ENCODE data around the gene NAIF1. TPM values are rescaled to one million over a fixed set of nuclear protein-coding genes. Genes with fewer than 3 reads are reported as not detected.

Gene NAIF1
- total RNA-seq, 6 experiments from 2014 or later: 3.9 to 6.8 (median 5.7) TPM

GRCh38 chr9:128021098-128021497 lies 46.0 kb downstream of the NAIF1 start:
- intact Hi-C loops (cut with DNase I): no loop called here
- Histone ChIP-seq H3K36me3 (no peaks in the 10 kb centered on the region), H3K9me3 (no peaks in the 10 kb centered on the region), H3K4me3 (no peak overlapping the region), H3K27ac (no peak overlapping the region), H3K4me1 (peaks cover 0 to 6% (median 0%) of the 10 kb centered on the region in 4 donors), H3K27me3 (no peaks in the 10 kb centered on the region)
- no peak for DNase-seq
- 25% methylated on average over 1 of the region's 1 CpG for WGBS (ENCODE audit: insufficient coverage, low coverage, low lambda C conversion rate, missing lambda C conversion rate)
- ATAC-seq: no peak
- TF ChIP-seq POLR2A (IDR thresholded peaks at IDR 0.05): no peak
- TF ChIP-seq, protein P1, sequence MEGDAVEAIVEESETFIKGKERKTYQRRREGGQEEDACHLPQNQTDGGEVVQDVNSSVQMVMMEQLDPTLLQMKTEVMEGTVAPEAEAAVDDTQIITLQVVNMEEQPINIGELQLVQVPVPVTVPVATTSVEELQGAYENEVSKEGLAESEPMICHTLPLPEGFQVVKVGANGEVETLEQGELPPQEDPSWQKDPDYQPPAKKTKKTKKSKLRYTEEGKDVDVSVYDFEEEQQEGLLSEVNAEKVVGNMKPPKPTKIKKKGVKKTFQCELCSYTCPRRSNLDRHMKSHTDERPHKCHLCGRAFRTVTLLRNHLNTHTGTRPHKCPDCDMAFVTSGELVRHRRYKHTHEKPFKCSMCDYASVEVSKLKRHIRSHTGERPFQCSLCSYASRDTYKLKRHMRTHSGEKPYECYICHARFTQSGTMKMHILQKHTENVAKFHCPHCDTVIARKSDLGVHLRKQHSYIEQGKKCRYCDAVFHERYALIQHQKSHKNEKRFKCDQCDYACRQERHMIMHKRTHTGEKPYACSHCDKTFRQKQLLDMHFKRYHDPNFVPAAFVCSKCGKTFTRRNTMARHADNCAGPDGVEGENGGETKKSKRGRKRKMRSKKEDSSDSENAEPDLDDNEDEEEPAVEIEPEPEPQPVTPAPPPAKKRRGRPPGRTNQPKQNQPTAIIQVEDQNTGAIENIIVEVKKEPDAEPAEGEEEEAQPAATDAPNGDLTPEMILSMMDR (IDR thresholded peaks at IDR 0.05): no peak

GRCh38 chr9:128020692-128021091 lies 46.4 kb downstream of the NAIF1 start:
- WGBS (ENCODE audit: insufficient coverage, low coverage, low lambda C conversion rate, missing lambda C conversion rate): 94% methylated on average over 3 of the region's 4 CpGs
- Histone ChIP-seq H3K4me3 (no peak overlapping the region), H3K27ac (no peak overlapping the region), H3K36me3 (no peaks in the 10 kb centered on the region), H3K4me1 (peaks cover 0 to 6% (median 0%) of the 10 kb centered on the region in 4 donors), H3K9me3 (no peaks in the 10 kb centered on the region), H3K27me3 (no peaks in the 10 kb centered on the region)
- intact Hi-C loops (cut with DNase I): no loop called here
- no peak for TF ChIP-seq POLR2A (IDR thresholded peaks at IDR 0.05)
- TF ChIP-seq, protein P1 (IDR thresholded peaks at IDR 0.05): peak in 2 of 4 donors; percentile 7 to 8
- ATAC-seq (no peak), DNase-seq (no peak)

DNA sequence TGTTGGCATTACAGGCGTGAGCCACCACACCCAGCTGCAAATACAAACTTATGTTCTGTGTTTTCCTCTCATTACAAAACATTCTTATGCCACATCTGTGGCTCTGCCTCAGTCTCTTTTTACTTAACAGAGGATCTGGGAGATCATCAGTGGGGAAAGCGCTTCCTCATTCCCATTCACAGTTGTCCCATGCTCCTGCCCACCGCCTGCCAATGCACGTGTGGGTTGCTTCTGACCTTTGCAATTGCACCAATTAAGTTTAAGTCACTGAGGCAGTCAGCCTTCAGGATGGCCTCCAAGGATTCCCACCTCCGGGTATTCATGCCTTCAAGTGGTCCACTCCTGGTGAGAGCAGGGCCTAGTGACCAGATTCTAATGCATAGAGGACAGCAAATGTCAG lies 51.4 kb downstream of the NAIF1 start:
- no peaks in the 10 kb centered on the region for H3K36me3 ChIP-seq
- no peak for DNase-seq
- intact Hi-C loops (cut with DNase I): no loop called here
- no peak for TF ChIP-seq POLR2A (IDR thresholded peaks at IDR 0.05)
- TF ChIP-seq, protein P1 (IDR thresholded peaks at IDR 0.05): no peak
- H3K4me3 ChIP-seq: no peak overlapping the region
- H3K27ac ChIP-seq: no peak overlapping the region
- 84% methylated on average over 3 of the region's 5 CpGs for WGBS (ENCODE audit: insufficient coverage, low coverage, low lambda C conversion rate, missing lambda C conversion rate)
- H3K27me3 ChIP-seq: no peaks in the 10 kb centered on the region
- H3K9me3 ChIP-seq: no peaks in the 10 kb centered on the region
- peaks cover 0 to 10% (median 2%) of the 10 kb centered on the region in 4 donors for H3K4me1 ChIP-seq
- ATAC-seq: no peak

Other genes starting within 250 kb of the NAIF1 start
- 10 to 100 TPM; 27.4 to 90.1 (median 54.1) TPM for gene ENG, start 212.7 kb downstream of the NAIF1 start, total RNA-seq
- gene AK1, start 189.6 kb downstream of the NAIF1 start, total RNA-seq: 10 to 100 TPM; 31.4 to 78.6 (median 51.7) TPM
- gene ST6GALNAC6, start 167.7 kb downstream of the NAIF1 start, total RNA-seq: 10 to 100 TPM; 22.5 to 40.3 (median 29.8) TPM
- 10 to 100 TPM in 3 of 6 experiments, 1 to 10 TPM in 3; 3.2 to 23.8 (median 11.2) TPM for gene ST6GALNAC4, start 150.3 kb downstream of the NAIF1 start, total RNA-seq
- gene PIP5KL1, start 136.5 kb downstream of the NAIF1 start, total RNA-seq: under 1 TPM in 3 of 6 experiments, not detected in 3; 0.58 to 0.81 (median 0.70) TPM
- gene DPM2, start 129.5 kb downstream of the NAIF1 start, total RNA-seq: 10 to 100 TPM; 10.6 to 19.1 (median 13.9) TPM
- gene EEIG1, start 86.3 kb downstream of the NAIF1 start, total RNA-seq: 10 to 100 TPM in 5 of 6 experiments, 1 to 10 TPM in 1; 9.7 to 54.1 (median 23.6) TPM
- 10 to 100 TPM; 21.2 to 81.5 (median 53.3) TPM for gene SLC25A25, start 912 bp upstream of the NAIF1 start, total RNA-seq
- 10 to 100 TPM; 27.2 to 67.2 (median 30.5) TPM for gene PTGES2, start 60.4 kb upstream of the NAIF1 start, total RNA-seq
- 10 to 100 TPM in 4 of 6 experiments, 1 to 10 TPM in 2; 2.7 to 81.8 (median 18.1) TPM for gene LCN2, start 82.1 kb upstream of the NAIF1 start, total RNA-seq
- 100 to 1,000 TPM in 2 of 6 experiments, 10 to 100 TPM in 4; 13.5 to 192 (median 17.7) TPM for gene BBLN, start 92.9 kb upstream of the NAIF1 start, total RNA-seq
- gene CIZ1, start 124.3 kb upstream of the NAIF1 start, total RNA-seq: 10 to 100 TPM; 15.9 to 33.5 (median 24.0) TPM
- gene DNM1, start 136.1 kb upstream of the NAIF1 start, total RNA-seq: 1 to 10 TPM in 4 of 6 experiments, under 1 TPM in 2; 0.43 to 3.1 (median 1.8) TPM
- 10 to 100 TPM; 25.0 to 53.0 (median 35.5) TPM for gene GOLGA2, start 208.7 kb upstream of the NAIF1 start, total RNA-seq
- gene SWI5, start 209.0 kb upstream of the NAIF1 start, total RNA-seq: 10 to 100 TPM; 10.8 to 17.3 (median 14.3) TPM